ENCODE results near the gene PEX10.

The PEX10 gene

GRCh38 chr1:2435746-2436355 lies 23.5 kb upstream of the PEX10 start:
- no peaks in the 10 kb centered on the region for H3K9me3 ChIP-seq (ENCODE audit: control insufficient read depth, low read length)
- no peak for DNase-seq
- no peak overlapping the region for H3K27ac ChIP-seq (ENCODE audit: insufficient read depth, low read length, poor library complexity, severe bottlenecking)
- H3K4me1 ChIP-seq (ENCODE audit: control insufficient read depth, insufficient read depth, low read length, poor library complexity, severe bottlenecking) = no peaks in the 10 kb centered on the region
- H3K4me3 ChIP-seq (ENCODE audit: insufficient read depth, low read depth, low read length, poor library complexity, severe bottlenecking) = no peak overlapping the region
- H3K27me3 ChIP-seq (replicated peaks; ENCODE audit: control insufficient read depth, insufficient read depth, low read length, poor library complexity, severe bottlenecking) = no peaks in the 10 kb centered on the region
- no peaks in the 10 kb centered on the region for H3K36me3 ChIP-seq (ENCODE audit: control insufficient read depth, insufficient read depth, low read length)

- no peaks in the 10 kb centered on the region for H3K36me3 ChIP-seq (ENCODE audit: control insufficient read depth, insufficient read depth, low read length)
- no peak overlapping the region for H3K4me3 ChIP-seq (ENCODE audit: insufficient read depth, low read depth, low read length, poor library complexity, severe bottlenecking)
- DNase-seq = no peak
- H3K27me3 ChIP-seq (replicated peaks; ENCODE audit: control insufficient read depth, insufficient read depth, low read length, poor library complexity, severe bottlenecking) = no peaks in the 10 kb centered on the region
- no peaks in the 10 kb centered on the region for H3K9me3 ChIP-seq (ENCODE audit: control insufficient read depth, low read length)
- no peak overlapping the region for H3K27ac ChIP-seq (ENCODE audit: insufficient read depth, low read length, poor library complexity, severe bottlenecking)
- H3K4me1 ChIP-seq (ENCODE audit: control insufficient read depth, insufficient read depth, low read length, poor library complexity, severe bottlenecking) = no peaks in the 10 kb centered on the region
Observed at GRCh38 chr1:2435091-2435490, 22.7 kb upstream of the PEX10 start.

- H3K4me3 ChIP-seq (ENCODE audit: insufficient read depth, low read depth, low read length, poor library complexity, severe bottlenecking) = no peak overlapping the region
- DNase-seq = no peak
- H3K36me3 ChIP-seq (ENCODE audit: control insufficient read depth, insufficient read depth, low read length) = no peaks in the 10 kb centered on the region
- no peaks in the 10 kb centered on the region for H3K4me1 ChIP-seq (ENCODE audit: control insufficient read depth, insufficient read depth, low read length, poor library complexity, severe bottlenecking)
- H3K27me3 ChIP-seq (replicated peaks; ENCODE audit: control insufficient read depth, insufficient read depth, low read length, poor library complexity, severe bottlenecking) = no peaks in the 10 kb centered on the region
- H3K27ac ChIP-seq (ENCODE audit: insufficient read depth, low read length, poor library complexity, severe bottlenecking) = no peak overlapping the region
- H3K9me3 ChIP-seq (ENCODE audit: control insufficient read depth, low read length) = no peaks in the 10 kb centered on the region
Observed at GRCh38 chr1:2433936-2434655, 21.7 kb upstream of the PEX10 start.

- DNase-seq = no peak
- H3K9me3 ChIP-seq (ENCODE audit: control insufficient read depth, low read length) = no peaks in the 10 kb centered on the region
- no peaks in the 10 kb centered on the region for H3K36me3 ChIP-seq (ENCODE audit: control insufficient read depth, insufficient read depth, low read length)
- H3K4me3 ChIP-seq (ENCODE audit: insufficient read depth, low read depth, low read length, poor library complexity, severe bottlenecking) = no peak overlapping the region
- no peaks in the 10 kb centered on the region for H3K27me3 ChIP-seq (replicated peaks; ENCODE audit: control insufficient read depth, insufficient read depth, low read length, poor library complexity, severe bottlenecking)
- no peak overlapping the region for H3K27ac ChIP-seq (ENCODE audit: insufficient read depth, low read length, poor library complexity, severe bottlenecking)
- no peaks in the 10 kb centered on the region for H3K4me1 ChIP-seq (ENCODE audit: control insufficient read depth, insufficient read depth, low read length, poor library complexity, severe bottlenecking)
Observed at GRCh38 chr1:2433196-2433595, 20.8 kb upstream of the PEX10 start.

GRCh38 chr1:2432441-2432844 lies 20.1 kb upstream of the PEX10 start:
- Histone ChIP-seq H3K9me3 (ENCODE audit: control insufficient read depth, low read length) (no peaks in the 10 kb centered on the region), H3K27ac (ENCODE audit: insufficient read depth, low read length, poor library complexity, severe bottlenecking) (no peak overlapping the region), H3K4me3 (ENCODE audit: insufficient read depth, low read depth, low read length, poor library complexity, severe bottlenecking) (no peak overlapping the region), H3K4me1 (ENCODE audit: control insufficient read depth, insufficient read depth, low read length, poor library complexity, severe bottlenecking) (no peaks in the 10 kb centered on the region), H3K27me3 (replicated peaks; ENCODE audit: control insufficient read depth, insufficient read depth, low read length, poor library complexity, severe bottlenecking) (no peaks in the 10 kb centered on the region), H3K36me3 (ENCODE audit: control insufficient read depth, insufficient read depth, low read length) (no peaks in the 10 kb centered on the region)
- DNase-seq = no peak

GRCh38 chr1:2431518-2431917 lies 19.2 kb upstream of the PEX10 start:
- Histone ChIP-seq H3K27ac (ENCODE audit: insufficient read depth, low read length, poor library complexity, severe bottlenecking) (no peak overlapping the region), H3K27me3 (replicated peaks; ENCODE audit: control insufficient read depth, insufficient read depth, low read length, poor library complexity, severe bottlenecking) (no peaks in the 10 kb centered on the region), H3K4me1 (ENCODE audit: control insufficient read depth, insufficient read depth, low read length, poor library complexity, severe bottlenecking) (no peaks in the 10 kb centered on the region), H3K36me3 (ENCODE audit: control insufficient read depth, insufficient read depth, low read length) (no peaks in the 10 kb centered on the region), H3K4me3 (ENCODE audit: insufficient read depth, low read depth, low read length, poor library complexity, severe bottlenecking) (no peak overlapping the region), H3K9me3 (ENCODE audit: control insufficient read depth, low read length) (no peaks in the 10 kb centered on the region)
- no peak for DNase-seq

- Histone ChIP-seq H3K4me1 (ENCODE audit: control insufficient read depth, insufficient read depth, low read length, poor library complexity, severe bottlenecking) (no peaks in the 10 kb centered on the region), H3K27me3 (replicated peaks; ENCODE audit: control insufficient read depth, insufficient read depth, low read length, poor library complexity, severe bottlenecking) (no peaks in the 10 kb centered on the region)
Observed at GRCh38 chr1:2431103-2431502, 18.7 kb upstream of the PEX10 start.

GRCh38 chr1:2430592-2430973 lies 18.2 kb upstream of the PEX10 start:
- DNase-seq = no peak
- H3K27ac ChIP-seq (ENCODE audit: insufficient read depth, low read length, poor library complexity, severe bottlenecking) = no peak overlapping the region
- H3K4me1 ChIP-seq (ENCODE audit: control insufficient read depth, insufficient read depth, low read length, poor library complexity, severe bottlenecking) = no peaks in the 10 kb centered on the region
- no peak overlapping the region for H3K4me3 ChIP-seq (ENCODE audit: insufficient read depth, low read depth, low read length, poor library complexity, severe bottlenecking)
- H3K9me3 ChIP-seq (ENCODE audit: control insufficient read depth, low read length) = no peaks in the 10 kb centered on the region
- no peaks in the 10 kb centered on the region for H3K36me3 ChIP-seq (ENCODE audit: control insufficient read depth, insufficient read depth, low read length)
- no peaks in the 10 kb centered on the region for H3K27me3 ChIP-seq (replicated peaks; ENCODE audit: control insufficient read depth, insufficient read depth, low read length, poor library complexity, severe bottlenecking)

More at GRCh38 chr1:2431103-2431502, 18.7 kb upstream of the PEX10 start:
- no peak for DNase-seq
- Histone ChIP-seq H3K27ac (ENCODE audit: insufficient read depth, low read length, poor library complexity, severe bottlenecking) (no peak overlapping the region), H3K4me3 (ENCODE audit: insufficient read depth, low read depth, low read length, poor library complexity, severe bottlenecking) (no peak overlapping the region), H3K36me3 (ENCODE audit: control insufficient read depth, insufficient read depth, low read length) (no peaks in the 10 kb centered on the region), H3K9me3 (ENCODE audit: control insufficient read depth, low read length) (no peaks in the 10 kb centered on the region)

- Histone ChIP-seq H3K4me1 (ENCODE audit: control insufficient read depth, insufficient read depth, low read length, poor library complexity, severe bottlenecking) (no peaks in the 10 kb centered on the region), H3K36me3 (ENCODE audit: control insufficient read depth, insufficient read depth, low read length) (no peaks in the 10 kb centered on the region), H3K27me3 (replicated peaks; ENCODE audit: control insufficient read depth, insufficient read depth, low read length, poor library complexity, severe bottlenecking) (no peaks in the 10 kb centered on the region), H3K4me3 (ENCODE audit: insufficient read depth, low read depth, low read length, poor library complexity, severe bottlenecking) (no peak overlapping the region), H3K9me3 (ENCODE audit: control insufficient read depth, low read length) (no peaks in the 10 kb centered on the region), H3K27ac (ENCODE audit: insufficient read depth, low read length, poor library complexity, severe bottlenecking) (no peak overlapping the region)
- no peak for DNase-seq
Observed at GRCh38 chr1:2429780-2430591, 17.6 kb upstream of the PEX10 start.

- Histone ChIP-seq H3K4me1 (ENCODE audit: control insufficient read depth, insufficient read depth, low read length, poor library complexity, severe bottlenecking) (no peaks in the 10 kb centered on the region), H3K4me3 (ENCODE audit: insufficient read depth, low read depth, low read length, poor library complexity, severe bottlenecking) (no peak overlapping the region)
Observed at GRCh38 chr1:2428490-2428889, 16.1 kb upstream of the PEX10 start.

More at GRCh38 chr1:2428490-2428889, 16.1 kb upstream of the PEX10 start:
- DNase-seq = no peak
- H3K27me3 ChIP-seq (replicated peaks; ENCODE audit: control insufficient read depth, insufficient read depth, low read length, poor library complexity, severe bottlenecking) = no peaks in the 10 kb centered on the region
- no peak overlapping the region for H3K27ac ChIP-seq (ENCODE audit: insufficient read depth, low read length, poor library complexity, severe bottlenecking)
- H3K36me3 ChIP-seq (ENCODE audit: control insufficient read depth, insufficient read depth, low read length) = no peaks in the 10 kb centered on the region
- no peaks in the 10 kb centered on the region for H3K9me3 ChIP-seq (ENCODE audit: control insufficient read depth, low read length)

Measured in effector memory CD4-positive, alpha-beta T cell (primary cell).